K562 (cell line): ENCODE results near the gene PLCD1. TPM values are rescaled to one million over a fixed set of nuclear protein-coding genes. Genes with fewer than 3 reads are reported as not detected.

ENCODE experiments used
- microRNA-seq: library from miRNA; unstranded; fragments of <30 nt; microRNA quantifications from one replicate; pipeline ENCODE4, GENCODE V29; 2018; ENCODE audit warnings: borderline microRNAs expressed
- polyA plus RNA-seq, 8 experiments: library from polyadenylated mRNA; depleted of rRNA in 4 of 8; stranded (reverse) in 5 of 8; unstranded in 3 of 8; fragments of >200 nt; fragmentation: Nextera tagmentation in 2 of 8; fragmentation: Illumina TruSeq in 1 of 8; extraction: Ambion mirVana in 2 of 8; extraction: Trizol in 1 of 8; gene quantifications; 2 replicates each; pipeline versions ENCODE4 v1.2.1 to v1.2.3, GENCODE V29; 2011 to 2014; ENCODE audit warnings: inconsistent platforms in 1 of 8, missing spikeins in 1 of 8
- small RNA-seq: library from RNA; depleted of rRNA; stranded (forward); fragments of <200 nt; gene quantifications from one replicate; pipeline ENCODE3, GENCODE V24; 2014
- total RNA-seq, 7 experiments: library from RNA; depleted of rRNA in 6 of 7; stranded (reverse); fragments of >200 nt in 6 of 7; fragmentation: Illumina TruSeq in 2 of 7; extraction: Trizol in 2 of 7; gene quantifications; 2 replicates each; pipeline versions ENCODE4 v1.2.1 to v1.2.3, GENCODE V29; 2011 to 2021; ENCODE audit warnings: low replicate concordance in 1 of 7

PLCD1 gene
- total and polyA plus RNA-seq, 9 of the 15 experiments (the other 6 are each of a cell fraction or from before 2014, with no cell fraction given), result 5.4 to 209 (median 116) TPM

Small RNA genes within 50 kb of the gene (microRNA-seq; reads per million reads assigned to microRNA genes)
- 3.6 reads per million, percentile 39 among the genes with 10 or more reads in this experiment for gene MIR26A1

Small RNA genes within 50 kb of the gene (small RNA-seq; reads per million reads assigned to genes)
- gene MIR26A1, result 1.3 reads per million, percentile 70 among the genes with 10 or more reads in this experiment
- gene RF00019, result not detected

Other genes with a start within 250 kb of the PLCD1 start
- gene CTDSPL, start 167.8 kb downstream of the PLCD1 start, total RNA-seq (2014; rRNA removed), result 7.6 and 8.4 TPM in 2 replicates
- gene CTDSPL, start 167.8 kb downstream of the PLCD1 start, total RNA-seq (2014; rRNA removed; fragmentation: Illumina TruSeq; extraction: Trizol), result 12.0 and 12.6 TPM in 2 replicates
- 11.3 and 11.9 TPM in 2 replicates for gene CTDSPL, start 167.8 kb downstream of the PLCD1 start, total RNA-seq (2015; rRNA removed; fragmentation: Illumina TruSeq; extraction: Trizol)
- gene CTDSPL, start 167.8 kb downstream of the PLCD1 start, total RNA-seq (2021), result 17.9 and 19.5 TPM in 2 replicates
- gene CTDSPL, start 167.8 kb downstream of the PLCD1 start, polyA plus RNA-seq (2011; rRNA removed), result 10.5 and 19.3 TPM in 2 replicates
- gene CTDSPL, start 167.8 kb downstream of the PLCD1 start, polyA plus RNA-seq (2014; fragmentation: Illumina TruSeq; extraction: Trizol), result 14.2 and 14.4 TPM in 2 replicates
- gene CTDSPL, start 167.8 kb downstream of the PLCD1 start, polyA plus RNA-seq (2014; fragmentation: Nextera tagmentation; extraction: Ambion mirVana), result 1 to 10 TPM; 5.1 to 5.8 TPM
- gene CTDSPL, start 167.8 kb downstream of the PLCD1 start, polyA plus RNA-seq (2014; rRNA removed), result 8.8 and 8.9 TPM in 2 replicates
- gene VILL, start 38.9 kb downstream of the PLCD1 start, total RNA-seq (2014; rRNA removed), result 12.6 and 17.4 TPM in 2 replicates
- gene VILL, start 38.9 kb downstream of the PLCD1 start, total RNA-seq (2014; rRNA removed; fragmentation: Illumina TruSeq; extraction: Trizol), result 3.3 and 4.3 TPM in 2 replicates
- gene VILL, start 38.9 kb downstream of the PLCD1 start, total RNA-seq (2015; rRNA removed; fragmentation: Illumina TruSeq; extraction: Trizol), result 8.8 and 9.2 TPM in 2 replicates
- gene VILL, start 38.9 kb downstream of the PLCD1 start, total RNA-seq (2021), result 12.4 and 13.4 TPM in 2 replicates
- 7.7 and 10.6 TPM in 2 replicates for gene VILL, start 38.9 kb downstream of the PLCD1 start, polyA plus RNA-seq (2011; rRNA removed)
- gene VILL, start 38.9 kb downstream of the PLCD1 start, polyA plus RNA-seq (2014; fragmentation: Illumina TruSeq; extraction: Trizol), result 8.7 and 9.8 TPM in 2 replicates
- gene VILL, start 38.9 kb downstream of the PLCD1 start, polyA plus RNA-seq (2014; fragmentation: Nextera tagmentation; extraction: Ambion mirVana), result under 1 TPM; 0.11 to 0.49 TPM
- 16.0 and 18.1 TPM in 2 replicates for gene VILL, start 38.9 kb downstream of the PLCD1 start, polyA plus RNA-seq (2014; rRNA removed)
- not detected in 2 replicates for gene DLEC1, start 9.6 kb upstream of the PLCD1 start, total RNA-seq (2014; rRNA removed)
- gene DLEC1, start 9.6 kb upstream of the PLCD1 start, total RNA-seq (2014; rRNA removed; fragmentation: Illumina TruSeq; extraction: Trizol), result not detected in 2 replicates
- gene DLEC1, start 9.6 kb upstream of the PLCD1 start, total RNA-seq (2015; rRNA removed; fragmentation: Illumina TruSeq; extraction: Trizol), result not detected in 2 replicates
- 0.02 TPM in 1 of 2 replicates, not detected in the other for gene DLEC1, start 9.6 kb upstream of the PLCD1 start, total RNA-seq (2021)
- not detected in 2 replicates for gene DLEC1, start 9.6 kb upstream of the PLCD1 start, polyA plus RNA-seq (2011; rRNA removed)
- not detected in 2 replicates for gene DLEC1, start 9.6 kb upstream of the PLCD1 start, polyA plus RNA-seq (2014; fragmentation: Illumina TruSeq; extraction: Trizol)
- under 1 TPM; 0.07 to 0.08 TPM for gene DLEC1, start 9.6 kb upstream of the PLCD1 start, polyA plus RNA-seq (2014; fragmentation: Nextera tagmentation; extraction: Ambion mirVana)
- not detected in 2 replicates for gene DLEC1, start 9.6 kb upstream of the PLCD1 start, polyA plus RNA-seq (2014; rRNA removed)
- 55.0 and 66.3 TPM in 2 replicates for gene ACAA1, start 107.5 kb upstream of the PLCD1 start, total RNA-seq (2014; rRNA removed)
- 23.6 and 34.5 TPM in 2 replicates for gene ACAA1, start 107.5 kb upstream of the PLCD1 start, total RNA-seq (2014; rRNA removed; fragmentation: Illumina TruSeq; extraction: Trizol)
- gene ACAA1, start 107.5 kb upstream of the PLCD1 start, total RNA-seq (2015; rRNA removed; fragmentation: Illumina TruSeq; extraction: Trizol), result 53.5 and 62.3 TPM in 2 replicates
- 66.8 and 67.9 TPM in 2 replicates for gene ACAA1, start 107.5 kb upstream of the PLCD1 start, total RNA-seq (2021)
- gene ACAA1, start 107.5 kb upstream of the PLCD1 start, polyA plus RNA-seq (2011; rRNA removed), result 60.2 and 92.0 TPM in 2 replicates
- 54.5 and 57.2 TPM in 2 replicates for gene ACAA1, start 107.5 kb upstream of the PLCD1 start, polyA plus RNA-seq (2014; fragmentation: Illumina TruSeq; extraction: Trizol)
- gene ACAA1, start 107.5 kb upstream of the PLCD1 start, polyA plus RNA-seq (2014; fragmentation: Nextera tagmentation; extraction: Ambion mirVana), result 1 to 10 TPM; 4.0 to 7.9 TPM
- 88.9 and 96.0 TPM in 2 replicates for gene ACAA1, start 107.5 kb upstream of the PLCD1 start, polyA plus RNA-seq (2014; rRNA removed)
- 13.3 and 25.3 TPM in 2 replicates for gene MYD88, start 109.0 kb upstream of the PLCD1 start, total RNA-seq (2014; rRNA removed)
- 3.2 and 3.3 TPM in 2 replicates for gene MYD88, start 109.0 kb upstream of the PLCD1 start, total RNA-seq (2014; rRNA removed; fragmentation: Illumina TruSeq; extraction: Trizol)
- gene MYD88, start 109.0 kb upstream of the PLCD1 start, total RNA-seq (2015; rRNA removed; fragmentation: Illumina TruSeq; extraction: Trizol), result 4.1 and 5.0 TPM in 2 replicates
- gene MYD88, start 109.0 kb upstream of the PLCD1 start, total RNA-seq (2021), result 33.0 and 33.1 TPM in 2 replicates
- 37.6 and 37.8 TPM in 2 replicates for gene MYD88, start 109.0 kb upstream of the PLCD1 start, polyA plus RNA-seq (2011; rRNA removed)
- 39.2 and 47.3 TPM in 2 replicates for gene MYD88, start 109.0 kb upstream of the PLCD1 start, polyA plus RNA-seq (2014; fragmentation: Illumina TruSeq; extraction: Trizol)
- gene MYD88, start 109.0 kb upstream of the PLCD1 start, polyA plus RNA-seq (2014; fragmentation: Nextera tagmentation; extraction: Ambion mirVana), result 10 to 100 TPM; 19.5 to 37.7 TPM
- gene MYD88, start 109.0 kb upstream of the PLCD1 start, polyA plus RNA-seq (2014; rRNA removed), result 27.6 and 37.7 TPM in 2 replicates
- 32.8 and 35.0 TPM in 2 replicates for gene OXSR1, start 135.9 kb upstream of the PLCD1 start, total RNA-seq (2014; rRNA removed)
- 50.0 and 55.2 TPM in 2 replicates for gene OXSR1, start 135.9 kb upstream of the PLCD1 start, total RNA-seq (2014; rRNA removed; fragmentation: Illumina TruSeq; extraction: Trizol)
- 44.7 and 47.6 TPM in 2 replicates for gene OXSR1, start 135.9 kb upstream of the PLCD1 start, total RNA-seq (2015; rRNA removed; fragmentation: Illumina TruSeq; extraction: Trizol)
- gene OXSR1, start 135.9 kb upstream of the PLCD1 start, total RNA-seq (2021), result 48.6 and 56.4 TPM in 2 replicates
- gene OXSR1, start 135.9 kb upstream of the PLCD1 start, polyA plus RNA-seq (2011; rRNA removed), result 63.4 and 87.6 TPM in 2 replicates
- 54.1 and 60.9 TPM in 2 replicates for gene OXSR1, start 135.9 kb upstream of the PLCD1 start, polyA plus RNA-seq (2014; fragmentation: Illumina TruSeq; extraction: Trizol)
- gene OXSR1, start 135.9 kb upstream of the PLCD1 start, polyA plus RNA-seq (2014; fragmentation: Nextera tagmentation; extraction: Ambion mirVana), result 10 to 100 TPM; 15.7 to 19.8 TPM
- gene OXSR1, start 135.9 kb upstream of the PLCD1 start, polyA plus RNA-seq (2014; rRNA removed), result 48.7 and 50.3 TPM in 2 replicates
- not detected in 2 replicates for gene SLC22A13, start 236.2 kb upstream of the PLCD1 start, total RNA-seq (2014; rRNA removed)
- 0.13 and 0.18 TPM in 2 replicates for gene SLC22A13, start 236.2 kb upstream of the PLCD1 start, total RNA-seq (2014; rRNA removed; fragmentation: Illumina TruSeq; extraction: Trizol)
- 0.30 and 0.36 TPM in 2 replicates for gene SLC22A13, start 236.2 kb upstream of the PLCD1 start, total RNA-seq (2015; rRNA removed; fragmentation: Illumina TruSeq; extraction: Trizol)
- 0.29 and 0.49 TPM in 2 replicates for gene SLC22A13, start 236.2 kb upstream of the PLCD1 start, total RNA-seq (2021)
- gene SLC22A13, start 236.2 kb upstream of the PLCD1 start, polyA plus RNA-seq (2011; rRNA removed), result 0.15 and 0.19 TPM in 2 replicates
- gene SLC22A13, start 236.2 kb upstream of the PLCD1 start, polyA plus RNA-seq (2014; fragmentation: Illumina TruSeq; extraction: Trizol), result 0.07 and 0.15 TPM in 2 replicates
- not detected for gene SLC22A13, start 236.2 kb upstream of the PLCD1 start, polyA plus RNA-seq (2014; fragmentation: Nextera tagmentation; extraction: Ambion mirVana)
- 0.09 TPM in 1 of 2 replicates, not detected in the other for gene SLC22A13, start 236.2 kb upstream of the PLCD1 start, polyA plus RNA-seq (2014; rRNA removed)